Stomach (tissue), 4 donors: ENCODE data around the gene OR5K1.

Experiments
- POLR2A ChIP-seq, 4 donors: fragments of 450-650 bp; IDR thresholded peaks; one replicate each; pipeline ENCODE4 v1.6.1; 2016; ENCODE audit warnings: antibody characterized with exemption in 4 of 4, control low read depth in 2 of 4, mild to moderate bottlenecking in 1 of 4, moderate library complexity in 1 of 4
- TF ChIP-seq, protein P1 (sequence below), 7 experiments: fragments of 450-650 bp in 4 of 7; fragments of 200-600 bp in 3 of 7; sonication (generic) in 3 of 7; IDR thresholded peaks; one replicate each; pipeline ENCODE4 v1.5.1; 2016 to 2019; ENCODE audit warnings: antibody characterized with exemption in 7 of 7, control low read depth in 2 of 7, mild to moderate bottlenecking in 1 of 7

DNA sequence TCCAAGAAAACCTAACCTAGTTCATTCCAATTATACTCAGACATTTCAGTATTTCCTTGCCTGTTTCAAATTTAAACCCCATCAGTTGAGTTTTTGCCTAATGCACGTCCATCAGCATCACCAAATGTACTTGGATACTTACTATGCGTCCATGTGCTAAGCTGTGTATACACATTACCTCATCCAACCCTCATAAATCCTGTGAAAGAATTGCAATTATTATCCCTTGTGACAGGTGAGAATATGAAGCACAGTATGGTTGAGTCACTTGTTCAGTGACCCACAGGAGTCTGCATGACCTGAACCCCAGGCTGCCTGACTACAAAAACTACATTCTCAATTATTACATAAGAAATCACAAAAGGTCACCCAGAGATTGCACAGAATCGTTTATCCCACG is 37.0 kb downstream of the OR5K1 start:
- TF ChIP-seq, protein P1, sequence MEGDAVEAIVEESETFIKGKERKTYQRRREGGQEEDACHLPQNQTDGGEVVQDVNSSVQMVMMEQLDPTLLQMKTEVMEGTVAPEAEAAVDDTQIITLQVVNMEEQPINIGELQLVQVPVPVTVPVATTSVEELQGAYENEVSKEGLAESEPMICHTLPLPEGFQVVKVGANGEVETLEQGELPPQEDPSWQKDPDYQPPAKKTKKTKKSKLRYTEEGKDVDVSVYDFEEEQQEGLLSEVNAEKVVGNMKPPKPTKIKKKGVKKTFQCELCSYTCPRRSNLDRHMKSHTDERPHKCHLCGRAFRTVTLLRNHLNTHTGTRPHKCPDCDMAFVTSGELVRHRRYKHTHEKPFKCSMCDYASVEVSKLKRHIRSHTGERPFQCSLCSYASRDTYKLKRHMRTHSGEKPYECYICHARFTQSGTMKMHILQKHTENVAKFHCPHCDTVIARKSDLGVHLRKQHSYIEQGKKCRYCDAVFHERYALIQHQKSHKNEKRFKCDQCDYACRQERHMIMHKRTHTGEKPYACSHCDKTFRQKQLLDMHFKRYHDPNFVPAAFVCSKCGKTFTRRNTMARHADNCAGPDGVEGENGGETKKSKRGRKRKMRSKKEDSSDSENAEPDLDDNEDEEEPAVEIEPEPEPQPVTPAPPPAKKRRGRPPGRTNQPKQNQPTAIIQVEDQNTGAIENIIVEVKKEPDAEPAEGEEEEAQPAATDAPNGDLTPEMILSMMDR (IDR thresholded peaks at IDR 0.05) = no peak
- TF ChIP-seq POLR2A (IDR thresholded peaks at IDR 0.05) = no peak
